Measurements from ENCODE around the gene ACTR3C.
A peak's percentile ranks its signal among the peaks of the same experiment; 100 is the strongest.

The ACTR3C gene

DNA sequence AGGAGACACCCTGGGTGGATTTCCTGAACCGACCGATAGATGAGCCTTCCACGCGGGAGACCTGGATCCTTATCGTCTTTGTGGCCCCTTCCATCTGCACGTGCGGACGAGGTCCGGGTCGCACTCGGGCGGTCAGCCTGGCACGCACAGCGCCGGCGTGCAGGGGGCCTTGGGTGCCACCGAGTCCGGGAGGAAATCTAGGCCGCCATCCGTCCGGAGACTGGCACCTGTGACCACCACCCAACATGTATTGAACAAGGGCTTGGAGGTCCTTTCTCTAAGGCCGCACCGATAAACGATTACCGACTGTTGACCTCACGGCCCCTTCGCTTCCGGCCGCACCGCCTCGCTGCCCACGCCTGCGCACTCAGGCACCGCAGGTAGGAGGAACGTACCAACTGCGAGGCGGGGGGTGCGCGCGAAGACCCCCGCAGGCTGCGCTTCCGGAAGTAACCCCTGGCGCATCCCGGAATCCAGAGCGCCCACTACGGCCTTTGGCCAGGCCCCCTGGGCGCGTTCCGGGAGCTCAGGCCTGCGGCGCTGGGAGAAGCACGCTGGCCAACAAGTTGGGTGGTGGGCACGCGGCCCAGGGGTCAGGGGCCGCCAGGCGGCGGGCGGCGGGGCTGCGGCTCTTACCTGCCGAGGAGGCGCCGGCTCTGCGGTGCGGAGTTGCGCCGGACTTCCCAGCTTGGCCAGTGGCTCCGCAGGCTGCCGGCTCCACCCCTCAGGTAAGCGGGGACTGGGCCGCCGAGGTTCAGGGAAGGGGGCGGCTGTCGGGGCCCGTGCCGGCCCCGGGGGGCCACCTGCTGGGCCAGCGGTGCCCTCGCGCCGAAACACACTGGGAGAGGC lies at the start of gene ACTR3C, which contains the start of gene LRRC61:
Gene ACTR3C, minus strand, starts transcription at position 713 of the 849 bp plus-strand sequence. CDS start 28,249 bp downstream, outside the sequence.
Gene LRRC61, plus strand, starts transcription at position 523 of the 849 bp plus-strand sequence. CDS start 13,507 bp downstream, outside the sequence.
- FAIRE-seq, result no peak

DNA sequence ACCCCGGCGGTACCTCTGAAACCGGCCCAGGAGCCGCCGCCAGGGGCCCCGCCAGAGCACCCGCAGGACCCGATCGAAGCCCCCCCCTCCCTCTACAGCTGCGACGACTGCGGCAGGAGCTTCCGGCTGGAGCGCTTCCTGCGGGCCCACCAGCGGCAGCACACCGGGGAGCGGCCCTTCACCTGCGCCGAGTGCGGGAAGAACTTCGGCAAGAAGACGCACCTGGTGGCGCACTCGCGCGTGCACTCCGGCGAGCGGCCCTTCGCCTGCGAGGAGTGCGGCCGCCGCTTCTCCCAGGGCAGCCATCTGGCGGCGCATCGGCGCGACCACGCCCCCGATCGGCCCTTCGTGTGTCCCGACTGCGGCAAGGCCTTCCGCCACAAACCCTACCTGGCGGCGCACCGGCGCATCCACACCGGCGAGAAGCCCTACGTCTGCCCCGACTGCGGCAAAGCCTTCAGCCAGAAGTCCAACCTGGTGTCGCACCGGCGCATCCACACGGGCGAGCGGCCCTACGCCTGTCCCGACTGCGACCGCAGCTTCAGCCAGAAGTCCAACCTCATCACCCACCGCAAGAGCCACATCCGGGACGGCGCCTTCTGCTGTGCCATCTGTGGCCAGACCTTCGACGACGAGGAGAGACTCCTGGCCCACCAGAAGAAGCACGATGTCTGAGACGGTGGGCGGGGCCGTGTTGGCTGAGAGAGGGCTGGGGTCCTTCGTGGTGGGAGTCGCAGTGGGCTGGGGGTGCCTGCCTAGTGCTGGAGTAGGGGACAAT lies 49.1 kb upstream of the ACTR3C start:
- FAIRE-seq, result no peak

DNA sequence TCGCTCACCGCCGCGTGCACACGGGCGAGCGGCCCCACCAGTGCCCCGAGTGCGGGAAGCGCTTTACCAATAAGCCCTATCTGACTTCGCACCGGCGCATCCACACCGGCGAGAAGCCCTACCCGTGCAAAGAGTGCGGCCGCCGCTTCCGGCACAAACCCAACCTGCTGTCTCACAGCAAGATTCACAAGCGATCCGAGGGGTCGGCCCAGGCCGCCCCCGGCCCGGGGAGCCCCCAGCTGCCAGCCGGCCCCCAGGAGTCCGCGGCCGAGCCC lies 48.6 kb upstream of the ACTR3C start:
- FAIRE-seq, result no peak

DNA sequence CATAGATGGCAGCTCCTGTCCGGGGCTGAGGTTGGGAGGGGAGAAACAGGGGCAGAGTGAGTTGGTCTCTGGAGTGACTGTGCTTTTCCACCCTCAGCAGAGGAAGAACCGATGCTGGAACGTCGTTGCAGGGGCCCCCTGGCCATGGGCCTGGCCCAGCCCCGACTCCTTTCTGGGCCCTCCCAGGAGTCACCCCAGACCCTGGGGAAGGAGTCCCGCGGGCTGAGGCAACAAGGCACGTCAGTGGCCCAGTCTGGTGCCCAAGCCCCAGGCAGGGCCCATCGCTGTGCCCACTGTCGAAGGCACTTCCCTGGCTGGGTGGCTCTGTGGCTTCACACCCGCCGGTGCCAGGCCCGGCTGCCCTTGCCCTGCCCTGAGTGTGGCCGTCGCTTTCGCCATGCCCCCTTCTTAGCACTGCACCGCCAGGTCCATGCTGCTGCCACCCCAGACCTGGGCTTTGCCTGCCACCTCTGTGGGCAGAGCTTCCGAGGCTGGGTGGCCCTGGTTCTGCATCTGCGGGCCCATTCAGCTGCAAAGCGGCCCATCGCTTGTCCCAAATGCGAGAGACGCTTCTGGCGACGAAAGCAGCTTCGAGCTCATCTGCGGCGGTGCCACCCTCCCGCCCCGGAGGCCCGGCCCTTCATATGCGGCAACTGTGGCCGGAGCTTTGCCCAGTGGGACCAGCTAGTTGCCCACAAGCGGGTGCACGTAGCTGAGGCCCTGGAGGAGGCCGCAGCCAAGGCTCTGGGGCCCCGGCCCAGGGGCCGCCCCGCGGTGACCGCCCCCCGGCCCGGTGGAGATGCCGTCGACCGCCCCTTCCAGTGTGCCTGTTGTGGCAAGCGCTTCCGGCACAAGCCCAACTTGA lies 48.0 kb upstream of the ACTR3C start:
- FAIRE-seq, result no peak

DNA sequence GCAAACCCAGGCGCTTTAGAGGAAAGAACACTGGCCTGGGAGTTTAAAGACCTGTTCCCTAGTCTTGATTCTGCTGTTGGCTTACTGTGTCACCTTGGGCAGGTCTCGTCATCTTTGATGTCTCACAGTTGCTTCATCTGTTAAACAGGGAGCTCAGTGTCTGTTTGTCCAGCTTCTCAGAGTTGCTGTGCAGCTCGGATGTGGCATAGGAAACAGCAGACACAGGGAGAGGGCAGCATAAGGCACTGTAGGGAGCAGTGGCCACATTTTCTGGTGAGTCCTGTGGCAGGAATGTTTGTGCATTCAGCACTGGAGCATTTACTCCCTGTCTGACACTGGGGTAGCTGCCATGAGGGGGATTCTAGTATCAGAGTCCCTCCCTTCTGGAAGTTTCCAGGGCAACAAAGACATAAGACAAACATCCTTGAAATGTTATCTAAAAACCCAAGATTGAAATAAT lies 47.3 kb upstream of the ACTR3C start:
- FAIRE-seq, result no peak

DNA sequence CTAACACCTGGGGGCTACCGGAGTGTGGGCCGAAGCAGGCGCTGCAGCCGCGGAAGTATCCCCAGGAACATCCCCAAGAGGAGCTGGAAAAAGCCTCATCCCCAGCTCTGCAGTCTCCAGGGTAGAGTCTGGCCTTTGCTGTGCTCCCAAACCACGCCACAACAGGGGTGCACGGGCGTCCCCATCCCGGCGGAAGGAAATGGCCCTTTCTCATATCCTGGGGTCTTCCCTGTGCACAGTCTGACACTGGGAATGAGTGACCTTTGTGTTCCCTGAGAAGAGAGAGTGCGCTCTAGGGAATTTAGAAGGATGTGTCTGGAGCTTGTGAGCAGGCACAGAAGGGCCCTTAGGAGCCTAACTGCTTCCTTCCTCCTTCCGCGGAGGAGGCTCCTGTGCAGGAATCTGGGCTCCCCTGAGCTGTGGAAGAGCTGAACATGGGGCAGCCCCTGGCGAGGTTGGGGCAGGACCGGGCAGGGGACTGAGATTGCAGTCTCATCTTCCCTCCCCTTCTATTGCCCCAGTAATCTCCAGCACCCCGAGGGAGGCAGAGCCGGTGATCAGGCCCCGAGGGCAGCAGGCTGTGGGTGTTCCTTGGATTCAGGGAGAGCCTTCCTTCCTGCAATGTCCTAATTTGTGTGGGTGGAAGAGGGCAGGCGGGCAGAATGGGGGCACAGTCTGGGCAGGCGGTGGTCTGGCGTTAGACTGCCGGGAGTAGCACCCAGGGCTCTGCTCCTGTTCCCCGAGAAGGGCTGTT lies 46.6 kb upstream of the ACTR3C start:
- FAIRE-seq, result no peak

DNA sequence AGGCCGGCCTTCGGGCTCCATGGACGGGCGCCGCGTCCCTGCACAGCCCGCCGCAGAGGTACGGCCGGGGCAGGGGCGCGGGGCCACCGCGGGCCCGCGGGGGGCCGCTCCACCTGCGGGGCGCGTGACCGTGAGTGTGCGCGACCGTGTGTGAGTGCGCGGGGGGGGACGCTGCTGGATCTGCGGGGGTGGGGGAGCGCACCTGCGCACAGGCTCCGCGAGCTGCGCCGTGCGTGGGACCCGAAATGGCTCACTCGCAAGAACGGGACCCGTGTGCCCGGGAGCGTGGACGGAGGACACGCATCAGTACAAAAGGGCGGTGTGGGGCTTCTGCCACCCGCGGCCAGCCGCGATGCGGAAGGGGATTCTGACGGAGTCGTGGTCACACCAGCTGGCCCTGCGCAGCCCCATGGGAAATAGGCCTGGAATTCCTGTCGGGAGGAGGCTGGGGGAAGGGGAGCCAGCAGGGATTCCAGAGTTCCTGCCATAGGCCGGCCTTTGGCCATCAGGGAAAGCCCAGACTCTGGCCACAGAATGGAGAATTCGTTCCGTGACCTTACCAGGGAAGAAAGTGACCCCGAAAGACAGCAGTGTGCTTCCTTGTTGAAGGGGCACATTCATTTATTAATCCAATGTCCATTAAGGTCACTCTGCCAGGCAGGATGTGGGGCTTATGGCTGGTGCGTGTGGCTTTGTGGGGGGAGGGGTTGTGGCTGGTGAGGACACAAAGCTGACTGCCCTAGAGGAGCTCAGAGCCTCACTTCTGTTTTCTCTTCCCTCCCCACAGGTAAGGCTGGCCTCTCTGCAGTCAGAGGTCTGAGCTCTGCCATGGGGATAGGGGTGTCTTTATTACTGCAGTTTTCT lies 45.8 kb upstream of the ACTR3C start:
- no peak for FAIRE-seq

DNA sequence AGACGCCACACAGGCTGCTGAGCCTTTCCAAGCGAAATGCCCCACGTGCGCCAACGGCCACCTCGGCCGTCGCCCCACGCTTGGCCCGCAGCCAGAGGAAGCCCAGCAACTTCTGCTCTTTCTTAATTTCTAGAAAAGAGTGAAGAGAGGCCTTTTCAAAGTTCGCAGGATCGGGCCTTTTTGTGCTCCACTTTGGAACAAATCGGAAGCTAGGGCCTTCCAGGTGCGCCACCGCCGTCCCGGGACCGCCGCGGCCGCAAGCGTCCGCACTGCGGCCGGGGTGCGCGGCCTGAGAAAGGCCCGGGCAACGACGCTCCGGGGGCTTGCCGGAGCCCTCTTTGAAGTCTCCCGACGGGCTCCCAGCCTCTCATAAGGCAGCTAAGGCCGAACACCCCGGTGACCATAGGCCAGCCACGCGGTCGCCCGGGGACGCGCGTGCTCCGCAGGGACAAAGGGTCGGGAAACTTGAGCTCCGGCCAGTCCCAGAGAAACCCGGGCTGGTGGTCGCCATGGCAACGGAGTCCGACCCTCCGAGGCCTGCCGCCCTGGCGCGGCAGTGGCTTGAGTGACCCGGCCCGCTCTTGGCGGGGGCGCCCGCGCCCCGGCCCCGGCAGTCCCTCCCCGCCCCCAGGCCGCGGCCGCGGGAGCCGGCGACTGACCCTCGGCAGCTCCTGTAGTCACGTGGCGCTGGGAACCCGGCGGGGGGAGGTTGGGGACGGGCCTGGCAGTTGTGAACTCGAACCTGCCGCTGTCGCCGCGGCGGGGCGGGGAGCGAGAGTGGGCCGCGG lies 44.9 kb upstream of the ACTR3C start, which contains the start of gene REPIN1:
Gene REPIN1, plus strand, starts transcription at position 727 of the 788 bp plus-strand sequence. CDS start 890 bp downstream, outside the sequence.
- no peak for FAIRE-seq

DNA sequence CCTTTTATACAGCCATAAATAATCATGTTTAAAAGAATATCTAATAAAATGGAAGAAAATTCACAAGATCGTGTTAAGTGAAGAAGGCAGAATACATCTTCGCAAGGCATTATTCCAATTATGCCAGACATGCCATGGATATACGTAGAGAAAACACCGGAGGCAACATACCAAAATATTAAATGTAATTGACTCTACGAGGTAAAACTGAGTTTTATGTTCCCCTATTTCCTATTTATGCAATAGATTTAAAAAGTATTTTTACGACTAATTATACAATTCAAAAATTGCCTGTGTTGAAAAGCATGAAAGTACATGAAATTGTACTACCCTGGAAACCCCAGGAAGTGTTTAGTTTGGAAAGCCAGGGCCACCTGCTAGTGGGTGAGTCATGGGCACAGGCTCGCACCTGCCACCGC lies 44.3 kb upstream of the ACTR3C start:
- FAIRE-seq, result peak; percentile 96

DNA sequence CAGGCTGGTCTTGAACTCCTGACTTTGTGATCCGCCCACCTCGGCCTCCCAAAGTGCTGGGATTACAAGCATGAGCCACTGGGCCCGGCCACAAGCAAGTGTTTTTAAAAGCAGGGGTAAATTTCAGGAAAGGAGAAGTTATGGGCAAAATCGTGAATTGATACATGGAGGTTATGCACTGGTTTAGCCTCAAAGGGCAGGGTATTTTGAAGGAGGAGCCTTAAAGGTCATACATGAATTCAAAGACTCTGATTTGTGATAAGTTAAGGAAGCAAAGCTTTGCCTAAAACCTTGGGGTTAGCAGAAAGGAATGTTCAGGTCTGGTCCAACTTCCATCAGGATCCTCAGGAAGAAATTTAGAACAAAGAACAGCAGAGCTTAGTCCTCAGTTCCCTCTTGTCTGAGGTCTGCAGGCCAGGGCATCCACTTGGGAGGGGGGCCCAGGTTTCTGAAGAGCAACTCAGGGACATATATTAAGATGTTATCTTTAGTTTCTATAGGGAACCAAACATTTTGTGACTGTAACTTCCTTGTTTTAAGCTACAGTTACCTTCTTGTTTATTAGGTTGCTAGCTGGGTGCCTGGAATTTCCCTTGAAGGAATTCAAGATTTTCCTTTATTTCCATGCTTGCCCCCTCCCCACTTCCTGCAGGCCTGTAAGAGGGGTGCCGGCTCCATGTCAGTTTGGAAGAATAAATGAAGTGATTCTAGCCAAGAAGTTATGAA lies 42.5 kb upstream of the ACTR3C start:
- peak; percentile 9 for FAIRE-seq

DNA sequence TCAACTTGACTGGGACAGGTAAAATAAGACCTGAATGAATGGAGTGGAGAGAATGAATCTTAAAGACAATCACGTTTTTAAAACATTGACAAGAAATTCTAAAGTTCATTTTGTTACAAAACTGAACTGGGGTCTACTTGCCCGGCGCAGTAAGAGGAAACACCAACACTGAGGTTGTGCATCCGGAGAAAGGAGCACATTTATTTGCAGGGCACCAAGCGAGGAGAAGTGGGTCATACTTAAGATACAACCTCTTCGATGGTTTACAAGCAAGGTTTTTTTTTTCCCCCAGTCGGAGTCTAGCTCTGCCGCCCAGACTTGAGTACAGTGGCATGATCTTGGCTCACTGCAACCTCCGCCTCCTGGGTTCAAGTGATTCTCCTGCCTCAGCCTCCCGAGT lies 41.8 kb upstream of the ACTR3C start:
- no peak for FAIRE-seq

DNA sequence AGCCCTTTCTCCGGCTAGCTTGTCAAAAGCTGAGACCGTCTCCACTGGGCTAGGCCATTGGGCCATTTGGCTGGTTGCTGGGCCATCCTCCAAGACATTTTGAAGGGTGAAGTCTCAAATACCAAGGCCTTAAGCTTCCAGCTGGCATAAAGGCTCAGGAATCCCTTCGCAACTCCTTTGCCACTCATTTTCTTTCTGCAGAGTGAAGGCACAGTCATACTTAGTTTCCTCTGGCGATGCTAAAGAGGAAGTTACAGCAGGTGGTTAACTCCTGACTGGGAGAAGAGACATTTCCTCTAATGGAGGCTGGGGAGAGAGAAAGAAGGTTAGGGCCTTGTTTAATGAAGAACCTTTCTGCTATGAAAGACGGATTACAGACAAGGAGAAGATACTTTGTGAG lies 40.5 kb upstream of the ACTR3C start:
- no peak for FAIRE-seq

DNA sequence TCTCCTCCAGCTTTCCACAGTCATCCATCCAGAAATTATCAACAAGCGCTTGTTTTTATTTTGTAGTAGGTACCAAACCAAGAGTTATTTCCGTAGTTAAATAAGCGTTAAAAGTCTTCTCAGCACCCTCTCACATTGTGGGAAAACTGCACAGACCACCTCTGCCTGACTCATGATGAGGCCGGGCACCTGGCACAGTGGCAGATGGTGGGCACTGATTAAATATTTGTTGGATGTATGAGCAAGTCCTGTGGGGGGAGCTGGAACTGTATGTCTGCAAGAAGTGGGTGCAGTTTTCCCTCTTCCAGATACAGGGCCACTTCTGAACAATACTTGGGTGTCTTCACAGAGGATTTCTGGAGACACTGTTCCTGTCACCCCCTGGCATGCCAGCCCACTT lies 40.0 kb upstream of the ACTR3C start:
- FAIRE-seq, result no peak

DNA sequence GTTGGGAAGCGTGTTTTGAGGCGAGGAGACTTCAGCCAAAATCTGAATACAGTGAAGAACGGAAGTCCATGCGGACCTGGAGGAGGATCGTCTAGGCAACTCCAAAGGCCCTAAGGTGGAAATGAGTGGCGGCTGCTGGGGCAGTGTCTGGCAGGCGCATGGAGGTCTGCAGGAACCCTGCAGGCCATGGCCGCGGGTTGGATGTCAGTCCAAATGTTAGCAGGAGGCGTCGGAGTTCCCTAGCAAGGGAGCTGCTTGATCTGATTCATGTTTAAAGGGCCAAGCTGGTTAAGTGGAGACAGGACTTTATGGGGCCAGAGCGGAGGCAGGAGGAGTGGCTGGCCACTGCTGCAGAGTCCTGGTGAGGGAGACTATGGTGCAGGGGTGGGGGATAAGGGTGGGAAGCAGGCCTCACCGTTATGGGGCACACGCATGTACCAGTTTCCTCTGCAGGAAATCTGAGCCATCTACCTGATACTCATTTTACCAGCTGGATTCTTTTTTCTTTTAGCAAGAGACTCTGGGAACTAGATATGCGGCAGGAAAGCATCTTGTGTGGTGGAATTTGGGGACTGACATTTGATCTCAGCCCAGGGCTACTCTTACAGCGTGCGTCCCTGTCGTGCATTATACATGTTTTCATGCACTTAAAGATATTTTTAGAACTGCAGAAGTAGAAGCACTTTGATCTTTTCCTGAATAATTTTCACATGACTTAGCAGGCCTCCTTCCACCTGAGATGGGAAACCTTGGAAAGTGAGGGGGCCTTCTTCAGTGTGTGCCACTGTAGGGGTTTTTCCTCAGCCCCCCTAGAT lies 38.7 kb upstream of the ACTR3C start:
- FAIRE-seq, result no peak

DNA sequence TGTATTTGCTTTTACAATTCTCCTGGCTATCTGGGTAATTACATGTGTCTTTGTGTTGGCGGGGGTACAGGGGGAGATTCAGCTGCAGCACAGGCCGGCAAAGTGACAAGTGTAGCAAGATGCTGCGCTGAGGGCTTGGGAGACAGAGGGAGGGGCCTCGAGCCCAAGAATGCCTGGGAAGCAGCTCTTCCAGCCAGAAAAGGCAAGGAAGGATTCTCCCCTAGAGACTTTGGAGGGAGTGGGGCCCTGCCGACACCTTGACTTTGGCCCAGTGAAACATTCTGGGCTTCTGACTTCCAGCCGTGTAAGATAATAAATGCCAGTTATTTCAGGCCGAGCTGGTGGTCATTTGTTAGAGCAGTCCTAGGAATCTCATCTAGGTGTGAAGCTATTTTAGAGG lies 38.1 kb upstream of the ACTR3C start:
- no peak for FAIRE-seq

DNA sequence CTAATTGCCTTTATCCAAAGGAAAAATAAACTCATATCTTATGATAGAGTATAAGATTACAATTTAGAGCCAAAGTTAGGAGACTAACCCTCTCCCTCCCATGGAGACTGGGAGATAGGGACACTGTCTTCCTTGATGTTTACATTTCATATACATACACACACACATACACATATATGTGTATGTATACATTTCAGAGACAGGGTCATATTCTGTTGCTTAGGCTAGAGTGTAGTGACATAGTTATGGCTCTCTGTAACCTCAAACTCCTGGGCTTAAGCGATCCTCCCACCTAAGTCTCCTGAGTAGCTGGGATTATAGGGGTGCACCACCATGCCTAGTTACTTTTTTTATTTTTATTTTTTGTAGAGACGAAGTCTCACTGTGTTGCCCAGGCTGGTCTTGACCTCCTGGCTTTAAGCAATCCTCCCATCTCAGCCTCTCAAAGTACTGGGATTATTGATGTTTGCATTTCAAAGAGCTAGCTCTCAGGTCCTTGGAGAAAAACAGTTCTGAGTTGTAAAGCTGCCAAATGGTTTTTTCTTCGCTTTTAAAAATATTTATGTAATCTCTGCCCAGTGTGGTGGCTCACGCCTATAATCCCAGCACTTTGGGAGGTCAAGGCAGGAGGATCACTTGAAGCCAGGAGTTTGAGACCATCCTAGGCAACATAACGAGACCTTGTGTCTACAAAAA lies 37.2 kb upstream of the ACTR3C start:
- no peak for FAIRE-seq

DNA sequence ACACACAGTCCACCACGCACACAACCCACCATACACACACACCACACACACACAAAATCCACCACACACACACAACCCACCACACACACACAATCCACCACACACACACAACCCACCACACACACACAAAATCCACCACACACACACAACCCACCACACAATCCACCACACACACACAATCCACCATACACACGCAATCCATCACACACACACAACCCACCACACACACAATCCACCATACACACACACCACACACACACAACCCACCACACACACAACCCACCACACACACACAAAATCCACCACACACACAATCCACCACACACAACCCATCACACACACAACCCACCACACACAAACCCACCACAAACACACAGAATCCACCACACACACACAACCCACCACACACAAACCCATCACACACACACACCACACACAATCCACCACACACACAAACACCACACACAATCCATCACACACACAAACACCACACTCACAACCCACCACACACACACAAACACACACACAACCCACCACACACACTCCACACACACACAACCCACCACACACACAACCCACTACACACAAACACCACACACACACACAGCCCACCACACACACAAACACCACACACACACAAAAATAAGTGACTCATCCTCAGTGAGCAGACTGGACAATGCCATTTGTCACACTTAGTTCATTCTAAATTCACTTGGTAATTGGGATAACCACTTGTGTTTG lies 36.4 kb upstream of the ACTR3C start:
- FAIRE-seq, result no peak

Measured in A204.1 (cell line).